Right lobe of liver (tissue), 6 donors: ENCODE results near the gene BTNL3. TPM values are rescaled to one million over a fixed set of nuclear protein-coding genes. Genes with fewer than 3 reads are reported as not detected.
"Not testable (repeated sequence)": the region's sequence is repeated elsewhere in the genome, so short reads cannot be mapped to it uniquely, and the experiment has no call there.

Source experiments
- ATAC-seq, 4 donors: fragments of 200-7000 bp; cut with Tn5 transposase; one replicate each; pipeline ENCODE4 v1.9.1; 2020; ENCODE audit warnings: mild to moderate bottlenecking in 4 of 4, moderate library complexity in 4 of 4
- DNase-seq, 3 donors: peaks; one replicate each; pipeline ENCODE4 v3.0.0-alpha.2; 2020
- H3K27ac ChIP-seq, 3 donors: fragments of 200-600 bp; one replicate each; pipeline ENCODE4 v1.8.0; 2022
- H3K27me3 ChIP-seq, 2 donors: fragments of 200-600 bp; one replicate each; pipeline ENCODE4 v1.8.0; 2022
- H3K36me3 ChIP-seq, 4 donors: fragments of 200-600 bp; sonication (generic) in 1 of 4; one replicate each; pipeline versions ENCODE4 v1.5.1 to v1.8.0; 2017 to 2022; ENCODE audit warnings: control low read depth in 1 of 4
- H3K4me1 ChIP-seq, 4 donors: fragments of 200-600 bp; sonication (generic) in 1 of 4; one replicate each; pipeline versions ENCODE4 v1.5.1 to v1.8.0; 2017 to 2022; ENCODE audit warnings: control low read depth in 1 of 4
- H3K4me3 ChIP-seq, 3 donors: fragments of 200-600 bp; one replicate each; pipeline ENCODE4 v1.8.0; 2022
- H3K9me3 ChIP-seq, 4 donors: fragments of 200-600 bp; sonication (generic) in 1 of 4; one replicate each; pipeline versions ENCODE4 v1.5.1 to v1.8.0; 2017 to 2022; ENCODE audit warnings: control low read depth in 1 of 4
- POLR2A ChIP-seq: fragments of 450-650 bp; IDR thresholded peaks from one replicate; pipeline ENCODE4 v1.6.1; 2017; ENCODE audit warnings: antibody characterized with exemption, mild to moderate bottlenecking
- WGBS: methylation state at CpG from one replicate; pipeline ENCODE4 v1.1.6; 2018; ENCODE audit warnings: low coverage, low lambda C conversion rate; ENCODE audit not compliant: insufficient coverage; ENCODE audit errors: missing lambda C conversion rate; 5-methylcytosine and 5-hydroxymethylcytosine counted together
- intact Hi-C, 2 donors: fragments of 100-400 bp; cut with DNase I; formaldehyde crosslinking; loops; one replicate each; pipeline versions ENCODE4 v1.11.2 to v1.14.1; 2022
- total RNA-seq, 6 experiments: library from RNA; depleted of rRNA in 2 of 6; stranded (reverse); fragments of >200 nt in 2 of 6; fragmentation: NEBNext Ultra II Directional in 3 of 6; extraction: Animal tissue kit (Norgen Biotek cat#: 25700) in 3 of 6; gene quantifications; one replicate each; pipeline versions ENCODE4 v1.1.0 to v1.2.4, GENCODE V29; 2016 to 2023
- TF ChIP-seq, protein P1 (sequence below), 4 donors: fragments of 200-600 bp in 3 of 4; fragments of 450-650 bp in 1 of 4; IDR thresholded peaks; one replicate each; pipeline versions ENCODE4 v1.5.1 to v1.8.0; 2016 to 2022; ENCODE audit warnings: antibody characterized with exemption in 4 of 4, mild to moderate bottlenecking in 2 of 4
- donor health status: DM: no; HTN: yes; CAD: no.
- donor health status: DM: no; HTN: no; CAD: no.
- donor health status: DM: no; HTN: no; CAD: no.
- donor health status: DM: no; HTN: yes; CAD: no.
- donor health status: DM: no; HTN: yes; CAD: no.

Gene BTNL3
- total RNA-seq, 6 experiments from 2014 or later = not detected

DNA sequence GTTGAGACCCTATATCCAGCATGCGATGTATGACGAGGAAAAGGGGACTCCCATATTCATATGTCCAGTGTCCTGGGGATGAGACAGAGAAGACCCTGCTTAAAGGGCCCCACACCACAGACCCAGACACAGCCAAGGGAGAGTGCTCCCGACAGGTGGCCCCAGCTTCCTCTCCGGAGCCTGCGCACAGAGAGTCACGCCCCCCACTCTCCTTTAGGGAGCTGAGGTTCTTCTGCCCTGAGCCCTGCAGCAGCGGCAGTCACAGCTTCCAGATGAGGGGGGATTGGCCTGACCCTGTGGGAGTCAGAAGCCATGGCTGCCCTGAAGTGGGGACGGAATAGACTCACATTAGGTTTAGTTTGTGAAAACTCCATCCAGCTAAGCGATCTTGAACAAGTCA lies 17.1 kb downstream of the BTNL3 start:
- Histone ChIP-seq H3K27me3 (no peaks in the 10 kb centered on the region), H3K27ac (no peak overlapping the region), H3K4me1 (no peaks in the 10 kb centered on the region), H3K36me3 (no peaks in the 10 kb centered on the region), H3K4me3 (no peak overlapping the region), H3K9me3 (no peaks in the 10 kb centered on the region)
- WGBS = 68% methylated on average over 3 of the region's 9 CpGs
- ATAC-seq (peak in 1 of 4 donors; percentile 25), DNase-seq (no peak)
- TF ChIP-seq, protein P1, sequence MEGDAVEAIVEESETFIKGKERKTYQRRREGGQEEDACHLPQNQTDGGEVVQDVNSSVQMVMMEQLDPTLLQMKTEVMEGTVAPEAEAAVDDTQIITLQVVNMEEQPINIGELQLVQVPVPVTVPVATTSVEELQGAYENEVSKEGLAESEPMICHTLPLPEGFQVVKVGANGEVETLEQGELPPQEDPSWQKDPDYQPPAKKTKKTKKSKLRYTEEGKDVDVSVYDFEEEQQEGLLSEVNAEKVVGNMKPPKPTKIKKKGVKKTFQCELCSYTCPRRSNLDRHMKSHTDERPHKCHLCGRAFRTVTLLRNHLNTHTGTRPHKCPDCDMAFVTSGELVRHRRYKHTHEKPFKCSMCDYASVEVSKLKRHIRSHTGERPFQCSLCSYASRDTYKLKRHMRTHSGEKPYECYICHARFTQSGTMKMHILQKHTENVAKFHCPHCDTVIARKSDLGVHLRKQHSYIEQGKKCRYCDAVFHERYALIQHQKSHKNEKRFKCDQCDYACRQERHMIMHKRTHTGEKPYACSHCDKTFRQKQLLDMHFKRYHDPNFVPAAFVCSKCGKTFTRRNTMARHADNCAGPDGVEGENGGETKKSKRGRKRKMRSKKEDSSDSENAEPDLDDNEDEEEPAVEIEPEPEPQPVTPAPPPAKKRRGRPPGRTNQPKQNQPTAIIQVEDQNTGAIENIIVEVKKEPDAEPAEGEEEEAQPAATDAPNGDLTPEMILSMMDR (IDR thresholded peaks at IDR 0.05) = no peak
- no peak for TF ChIP-seq POLR2A
- intact Hi-C loops = no loop called here

DNA sequence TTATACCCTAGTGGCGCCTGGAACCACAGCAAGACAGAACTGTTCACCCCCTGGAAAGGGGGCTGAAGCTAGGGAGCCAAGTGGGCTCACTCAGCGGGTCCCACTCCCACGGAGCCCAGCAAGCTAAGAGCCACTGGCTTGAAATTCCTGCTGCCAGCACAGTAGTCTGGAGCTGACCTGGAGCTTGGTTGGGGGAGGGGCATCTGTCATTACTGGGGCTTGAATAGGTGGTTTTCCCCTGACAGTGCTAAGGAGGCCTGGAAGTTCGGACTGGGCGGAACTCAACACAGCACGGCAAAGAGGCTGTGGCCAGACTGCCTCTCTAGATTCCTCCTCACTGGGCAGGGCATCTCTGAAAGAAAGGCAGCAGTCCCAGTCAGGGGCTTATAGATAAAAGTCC lies 19.5 kb downstream of the BTNL3 start:
- intact Hi-C loops = no loop called here
- no peak overlapping the region for H3K27ac ChIP-seq
- ATAC-seq = no peak
- TF ChIP-seq, protein P1 (IDR thresholded peaks at IDR 0.05) = no peak
- no peak for TF ChIP-seq POLR2A
- no peak for DNase-seq
- no peaks in the 10 kb centered on the region for H3K9me3 ChIP-seq
- no peak overlapping the region for H3K4me3 ChIP-seq
- H3K27me3 ChIP-seq = no peaks in the 10 kb centered on the region
- 59% methylated on average over 2 of the region's 6 CpGs for WGBS
- no peaks in the 10 kb centered on the region for H3K4me1 ChIP-seq
- H3K36me3 ChIP-seq = no peaks in the 10 kb centered on the region

DNA sequence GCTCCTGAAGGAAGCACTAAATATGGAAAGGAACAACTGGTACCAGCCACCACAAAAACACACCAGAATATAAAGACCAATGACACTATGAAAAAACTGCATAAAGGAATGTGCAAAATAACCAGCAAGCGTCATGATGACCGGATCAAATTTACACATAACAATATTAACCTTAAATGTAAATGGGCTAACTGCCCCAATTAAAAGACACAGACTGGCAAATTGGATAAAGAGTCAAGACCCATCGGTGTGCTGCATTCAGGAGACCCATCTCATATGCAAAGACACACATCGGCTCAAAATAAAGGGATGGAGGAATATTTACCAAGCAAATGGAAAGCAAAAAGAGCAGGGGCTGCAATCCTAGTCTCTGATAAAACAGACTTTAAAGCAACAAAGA lies 21.4 kb downstream of the BTNL3 start:
- intact Hi-C loops, ATAC-seq, H3K27ac ChIP-seq, H3K9me3 ChIP-seq, DNase-seq, H3K27me3 ChIP-seq, H3K36me3 ChIP-seq, H3K4me1 ChIP-seq, H3K4me3 ChIP-seq: not testable (repeated sequence)
- WGBS = 74% methylated on average over 4 of the region's 4 CpGs

DNA sequence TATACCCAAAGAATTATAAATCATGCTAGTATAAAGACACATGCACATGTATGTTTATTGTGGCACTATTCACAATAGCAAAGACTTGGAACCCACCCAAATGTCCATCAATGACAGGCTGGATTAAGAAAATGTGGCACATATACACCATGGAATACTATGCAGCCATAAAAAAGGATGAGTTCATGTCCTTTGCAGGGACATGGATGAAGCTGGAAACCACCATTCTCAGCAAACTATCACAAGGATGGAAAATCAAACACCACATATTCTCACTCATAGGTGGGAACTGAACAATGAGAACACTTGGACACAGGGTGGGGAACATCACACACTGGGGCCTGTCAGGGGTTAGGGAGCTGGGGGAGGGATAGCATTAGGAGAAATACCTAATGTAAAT lies 26.0 kb downstream of the BTNL3 start:
- intact Hi-C loops, ATAC-seq, H3K36me3 ChIP-seq, H3K4me3 ChIP-seq, H3K27me3 ChIP-seq, H3K9me3 ChIP-seq, DNase-seq, H3K4me1 ChIP-seq, H3K27ac ChIP-seq: not testable (repeated sequence)

DNA sequence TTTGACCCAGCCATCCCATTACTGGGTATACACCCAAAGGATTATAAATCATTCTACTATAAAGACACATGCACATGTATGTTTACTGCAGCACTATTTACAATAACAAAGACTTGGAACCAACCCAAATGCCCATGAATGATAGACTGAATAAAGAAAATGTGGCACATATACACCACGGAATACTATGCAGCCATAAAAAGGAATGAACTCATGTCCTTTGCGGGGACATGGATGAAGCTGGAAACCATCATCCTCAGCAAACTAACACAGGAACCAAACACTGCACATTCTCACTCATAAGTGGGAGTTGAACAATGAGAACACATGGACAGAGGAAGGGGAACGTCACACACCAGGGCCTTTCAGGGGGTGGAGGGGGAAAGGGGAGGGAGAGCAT lies 28.8 kb downstream of the BTNL3 start:
- WGBS = 66% methylated on average over 3 of the region's 3 CpGs
- H3K27me3 ChIP-seq, DNase-seq, H3K36me3 ChIP-seq, H3K9me3 ChIP-seq, H3K27ac ChIP-seq, ATAC-seq, intact Hi-C loops, H3K4me1 ChIP-seq, H3K4me3 ChIP-seq: not testable (repeated sequence)

DNA sequence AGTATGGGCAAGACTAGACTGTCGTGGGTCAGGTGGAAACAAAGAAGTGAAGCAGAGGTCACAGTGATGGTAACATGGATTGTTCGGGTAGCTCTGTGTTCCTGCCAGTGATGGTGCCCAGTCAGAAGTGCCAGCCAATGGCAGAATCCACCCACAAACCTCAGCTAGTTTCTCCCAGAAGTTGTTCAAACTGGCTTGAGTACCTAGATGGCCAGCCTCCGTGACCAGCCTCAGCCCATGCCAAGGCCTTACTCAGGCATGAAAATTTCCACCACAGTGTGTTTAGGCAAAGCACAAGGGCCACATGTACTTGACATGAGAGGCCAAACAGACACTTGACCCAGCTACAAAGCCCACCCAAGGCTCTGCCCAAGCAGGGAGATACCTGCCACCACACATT lies 32.0 kb downstream of the BTNL3 start:
- Histone ChIP-seq H3K36me3 (no peaks in the 10 kb centered on the region), H3K9me3 (no peaks in the 10 kb centered on the region), H3K27ac (no peak overlapping the region), H3K4me3 (no peak overlapping the region), H3K27me3 (no peaks in the 10 kb centered on the region), H3K4me1 (no peaks in the 10 kb centered on the region)
- no peak for DNase-seq
- WGBS = 76% methylated on average over 2 of the region's 3 CpGs
- ATAC-seq = no peak
- intact Hi-C loops = no loop called here
- TF ChIP-seq POLR2A = no peak
- TF ChIP-seq, protein P1 (IDR thresholded peaks at IDR 0.05) = no peak
